GM12878 (cell line): Measurements from ENCODE around the gene SUSD2. TPM values are rescaled to one million over a fixed set of nuclear protein-coding genes. Genes with fewer than 3 reads are reported as not detected.

ENCODE experiments used
- ATAC-seq: fragments of 200-7000 bp; cut with Tn5 transposase; 3 replicates; pipeline ENCODE4 v1.9.1; 2020; ENCODE audit warnings: mild to moderate bottlenecking, moderate library complexity
- BruUV-seq: library from RNA; stranded (reverse); fragments of 400-500 nt; replicated peaks from 2 replicates; lab custom pipeline; 2021; lab: Mats Ljungman, UMichigan
- CTCF ChIA-PET: fragments of 300-600 bp; sonication (Branson Sonifier 250); formaldehyde crosslinking; extraction: SDS; loops from one replicate; lab custom pipeline; 2021; ENCODE audit warnings: inconsistent platforms; lab: Yijun Ruan, JAX
- POLR2A ChIA-PET: fragments of 350-600 bp; formaldehyde crosslinking; extraction: SDS; loops from one replicate; lab custom pipeline; 2021; ENCODE audit warnings: inconsistent platforms; lab: Charles Lee
- RAD21 ChIA-PET: fragments of 300-600 bp; sonication (Branson Sonifier 250); formaldehyde crosslinking; loops from one replicate; lab custom pipeline; 2023; ENCODE audit warnings: antibody characterized with exemption; ENCODE audit not compliant: unreplicated experiment; lab: Charles Lee
- SMC1A ChIA-PET: fragments of 300-600 bp; sonication (Branson Sonifier 250); formaldehyde crosslinking; loops from one replicate; lab custom pipeline; 2023; ENCODE audit not compliant: unreplicated experiment, uncharacterized antibody; lab: Charles Lee
- DNase-seq: peaks from one replicate; pipeline ENCODE4 v3.0.0-alpha.2; 2011; ENCODE audit warnings: low read depth, low spot score
- FAIRE-seq: peaks from 3 replicates; lab custom pipeline; 2011; peaks lifted over from hg19 to GRCh38; lab: Jason Lieb, UNC
- H2AFZ ChIP-seq: 2 replicates; pipeline ENCODE4 v1.6.0; 2011; ENCODE audit warnings: low read depth, low read length, control low read depth; ENCODE audit not compliant: control insufficient read depth
- H3K27ac ChIP-seq: 2 replicates; pipeline ENCODE4 v1.5.1; 2011; ENCODE audit warnings: control low read depth; ENCODE audit not compliant: control insufficient read depth, insufficient read depth
- H3K27me3 ChIP-seq, 2 experiments: replicated peaks in 1 of 2; 2 replicates each; pipeline versions ENCODE4 v1.6.0 to v1.6.1; 2011; ENCODE audit warnings: low read length in 1 of 2; ENCODE audit not compliant: control insufficient read depth in 2 of 2, insufficient read depth in 2 of 2
- H3K36me3 ChIP-seq, 2 experiments: 2 replicates each; pipeline ENCODE4 v1.5.1; 2011; ENCODE audit warnings: low read length in 1 of 2; ENCODE audit not compliant: control insufficient read depth in 2 of 2, insufficient read depth in 2 of 2
- H3K4me1 ChIP-seq: 2 replicates; pipeline ENCODE4 v1.6.1; 2011; ENCODE audit warnings: mild to moderate bottlenecking, low read length, moderate library complexity, mixed read lengths; ENCODE audit not compliant: control insufficient read depth, insufficient read depth
- H3K4me2 ChIP-seq: 2 replicates; pipeline ENCODE4 v1.6.0; 2011; ENCODE audit warnings: control low read depth; ENCODE audit not compliant: control insufficient read depth, insufficient read depth
- H3K4me3 ChIP-seq: fragments of 200-600 bp; sonication (generic); 2 replicates; pipeline ENCODE4 v1.5.1; 2016
- H3K79me2 ChIP-seq: 2 replicates; pipeline ENCODE4 v1.6.0; 2011; ENCODE audit warnings: low read length; ENCODE audit not compliant: control insufficient read depth, insufficient read depth
- H3K9ac ChIP-seq: 2 replicates; pipeline ENCODE4 v1.8.0; 2011; ENCODE audit warnings: low read length, control low read depth, mixed read lengths; ENCODE audit not compliant: control insufficient read depth, insufficient read depth
- H3K9me3 ChIP-seq: replicated peaks from 3 replicates; pipeline ENCODE4 v1.5.1; 2011; ENCODE audit warnings: mild to moderate bottlenecking, low read length; ENCODE audit not compliant: control insufficient read depth, insufficient read depth
- H4K20me1 ChIP-seq: 2 replicates; pipeline ENCODE4 v1.6.0; 2011; ENCODE audit not compliant: control insufficient read depth, insufficient read depth
- CTCF ChIP-seq, 3 experiments: IDR thresholded peaks in 2 of 3; conservative IDR thresholded peaks in 1 of 3; 2 replicates each; pipeline ENCODE4 v1.5.1; 2011; ENCODE audit warnings: low read depth in 3 of 3, low read length in 3 of 3, mild to moderate bottlenecking in 3 of 3, control low read depth in 2 of 3, moderate library complexity in 2 of 3, inconsistent platforms in 1 of 3, mixed read lengths in 1 of 3; ENCODE audit not compliant: control insufficient read depth in 2 of 3, insufficient read depth in 1 of 3; ENCODE audit errors: extremely low read depth in 1 of 3
- HDAC2 ChIP-seq: fragments of 200-600 bp; sonication (generic); IDR thresholded peaks from 2 replicates; pipeline ENCODE4 v1.6.1; 2017
- NFYB ChIP-seq: IDR thresholded peaks from 2 replicates; pipeline ENCODE4 v1.6.1; 2011; ENCODE audit warnings: low read depth, mild to moderate bottlenecking, low read length, improper control_type of control experiment, moderate library complexity; ENCODE audit not compliant: insufficient read depth
- NR2F1 ChIP-seq: fragments of 450-650 bp; conservative IDR thresholded peaks from 2 replicates; pipeline ENCODE4 v1.6.1; 2017; ENCODE audit warnings: mild to moderate bottlenecking
- PBX3 ChIP-seq: IDR thresholded peaks from 2 replicates; pipeline ENCODE4 v1.6.1; 2011; ENCODE audit warnings: mild to moderate bottlenecking, low read depth, low read length, moderate library complexity; ENCODE audit not compliant: insufficient replicate concordance
- PKNOX1 ChIP-seq: fragments of 450-650 bp; IDR thresholded peaks from 2 replicates; pipeline ENCODE4 v1.6.1; 2016; ENCODE audit warnings: mild to moderate bottlenecking
- RAD21 ChIP-seq: IDR thresholded peaks from 2 replicates; pipeline ENCODE4 v1.6.1; 2011; ENCODE audit warnings: mild to moderate bottlenecking, low read depth, low read length, moderate library complexity; ENCODE audit not compliant: insufficient read depth
- SMC3 ChIP-seq: IDR thresholded peaks from 2 replicates; pipeline ENCODE4 v1.6.1; 2011; ENCODE audit warnings: low read length, improper control_type of control experiment, borderline replicate concordance
- YY1 ChIP-seq: IDR thresholded peaks from 2 replicates; pipeline ENCODE4 v1.6.1; 2011; ENCODE audit warnings: low read depth, mild to moderate bottlenecking, low read length
- ZNF24 ChIP-seq: fragments of 450-650 bp; IDR thresholded peaks from 2 replicates; pipeline ENCODE4 v1.6.1; 2017; ENCODE audit warnings: antibody characterized with exemption, mild to moderate bottlenecking
- WGBS: methylation state at CpG from one replicate; pipeline ENCODE4 v1.1.6; 2016; ENCODE audit warnings: low lambda C conversion rate; ENCODE audit not compliant: insufficient replicate concordance, insufficient coverage; ENCODE audit errors: missing lambda C conversion rate; 5-methylcytosine and 5-hydroxymethylcytosine counted together
- in situ Hi-C: fragments of 300-500 bp; cut with MboI; formaldehyde crosslinking; loops from 9 replicates; pipeline ENCODE4 v1.14.3; 2018; ENCODE audit warnings: mixed read lengths
- intact Hi-C: fragments of 100-400 bp; cut with micrococcal nuclease; formaldehyde crosslinking; loops from one replicate; pipeline ENCODE4 v1.14.2; 2022; ENCODE audit not compliant: unreplicated experiment
- polyA plus RNA-seq, 11 experiments: library from polyadenylated mRNA; depleted of rRNA in 4 of 11; unstranded in 6 of 11; stranded (reverse) in 5 of 11; fragments of >200 nt; fragmentation: Nextera tagmentation in 4 of 11; fragmentation: Illumina TruSeq in 1 of 11; extraction: Ambion mirVana in 4 of 11; extraction: Trizol in 1 of 11; gene quantifications; 1 replicate in 1 of 11; 2 replicates in 10 of 11; pipeline versions ENCODE4 v1.2.1 to v1.2.3, GENCODE V29; 2011 to 2016; ENCODE audit warnings: inconsistent platforms in 2 of 11, missing spikeins in 2 of 11, low read depth in 1 of 11
- total RNA-seq, 4 experiments: library from RNA; depleted of rRNA in 3 of 4; stranded (reverse); fragments of >200 nt in 3 of 4; fragmentation: Illumina TruSeq in 1 of 4; extraction: Trizol in 1 of 4; gene quantifications; 2 replicates each; pipeline versions ENCODE4 v1.2.1 to v1.2.3, GENCODE V29; 2013 to 2021

SUSD2 gene
- total and polyA plus RNA-seq, 10 of the 15 experiments (the other 5 are each of a cell fraction or from before 2014, with no cell fraction given): 0.04 to 0.31 (median 0.11) TPM; not detected in 5

GRCh38 chr22:24171822-24172221 is 9.5 kb upstream of the SUSD2 start:
- Histone ChIP-seq H3K36me3 (peaks cover 6 to 18% of the 10 kb centered on the region in 2 experiments; a peak in 3 of 4 replicates), H3K4me3 (no peak overlapping the region), H3K9me3 (no peaks in the 10 kb centered on the region), H2AFZ (no peak overlapping the region), H3K27ac (no peak overlapping the region), H3K4me2 (no peak overlapping the region), H4K20me1 (no peaks in the 10 kb centered on the region), H3K9ac (no peak overlapping the region), H3K79me2 (no peaks in the 10 kb centered on the region)
- ChIA-PET POLR2A (no interaction called here), CTCF (interaction anchor here (8.9 kb wide), 1 partner anchor 16 kb away, joined by 94 read pairs; no protein-coding TSS in a partner anchor)
- 98% methylated on average over 12 of the region's 12 CpGs for WGBS
- DNase-seq (no peak), FAIRE-seq (no peak), ATAC-seq (no peak)
- intact Hi-C loops: loop anchor here (10.0 kb wide), 1 partner anchor 217 kb away; no protein-coding TSS in a partner anchor
- no peak for TF ChIP-seq HDAC2
- TF ChIP-seq, all 136 proteins: peak for 0
- H3K27me3 ChIP-seq: no peaks in the 10 kb centered on the region
- H3K4me1 ChIP-seq: no peaks in the 10 kb centered on the region
- ChIA-PET RAD21 (no interaction called here), SMC1A (no interaction called here)
- BruUV-seq: no TSS peak
- in situ Hi-C loops: loop anchor here (5.0 kb wide), 1 partner anchor 220 kb away; no protein-coding TSS in a partner anchor

GRCh38 chr22:24175160-24175808 is 6.0 kb upstream of the SUSD2 start:
- POLR2A ChIA-PET: interaction anchor here (0.6 to 1.8 kb wide), 2 partner anchors 18 to 317 kb away, joined by 4 to 7 read pairs; no protein-coding TSS in a partner anchor
- in situ Hi-C loops (no loop called here), intact Hi-C loops (loop anchor here (2.0 to 10.0 kb wide), 5 partner anchors 18 to 220 kb away; no protein-coding TSS in a partner anchor)
- no peaks in the 10 kb centered on the region for H3K4me1 ChIP-seq
- H3K27ac ChIP-seq: no peak overlapping the region
- no peaks in the 10 kb centered on the region for H3K27me3 ChIP-seq
- no TSS peak for BruUV-seq
- SMC1A ChIA-PET: interaction anchor here (0.6 to 2.6 kb wide), 11 partner anchors 10 to 265 kb away, joined by 3 to 11 read pairs (median 4); no protein-coding TSS in a partner anchor
- DNase-seq (no peak), FAIRE-seq (peak; percentile 49), ATAC-seq (peak; percentile 87)
- CTCF ChIA-PET: interaction anchor here (0.6 to 8.9 kb wide), 17 partner anchors 20 to 597 kb away, joined by 3 to 94 read pairs (median 4); no protein-coding TSS in a partner anchor
- H3K79me2 ChIP-seq: no peaks in the 10 kb centered on the region
- no peak overlapping the region for H3K4me3 ChIP-seq
- no peak overlapping the region for H2AFZ ChIP-seq
- H3K36me3 ChIP-seq: peaks cover 4 to 14% of the 10 kb centered on the region in 2 experiments; a peak in 3 of 4 replicates
- no peak overlapping the region for H3K4me2 ChIP-seq
- RAD21 ChIA-PET: interaction anchor here (1.0 to 2.4 kb wide), 6 partner anchors 17 to 79 kb away, joined by 4 to 17 read pairs (median 6); no protein-coding TSS in a partner anchor
- H3K9me3 ChIP-seq: no peaks in the 10 kb centered on the region
- no peak overlapping the region for H3K9ac ChIP-seq
- WGBS: 51% methylated on average over 11 of the region's 11 CpGs
- H4K20me1 ChIP-seq: no peaks in the 10 kb centered on the region
- TF ChIP-seq NFYB (no peak), ZNF24 (no peak), HDAC2 (no peak), PKNOX1 (peak; percentile 78), RAD21 (peak; percentile 89), CTCF (IDR thresholded peaks at IDR 0.05 in 2 of 3, conservative IDR thresholded peaks at IDR 0.05 in 1 of 3; ENCODE audit: control insufficient read depth in 2 of 3, extremely low read depth in 1 of 3, insufficient read depth in 1 of 3, low read depth in 3 of 3, low read length in 3 of 3) (peak; percentile 72 to 92 (median 80)), PBX3 (peak; percentile 68), SMC3 (peak; percentile 82), NR2F1 (no peak), YY1 (peak; percentile 49)
